HEK293 (cell line): ENCODE results near the gene TTC33.

Experiments
- ZIC2 ChIP-seq: fragments of 450-650 bp; formaldehyde crosslinking; IDR thresholded peaks from 2 replicates; pipeline ENCODE4 v1.5.1; 2016; ENCODE audit warnings: missing biosample characterization, missing genetic modification characterization
- ZNF416 ChIP-seq: fragments of 450-650 bp; formaldehyde crosslinking; IDR thresholded peaks from 2 replicates; pipeline ENCODE4 v1.5.1; 2016; ENCODE audit warnings: missing biosample characterization, missing genetic modification characterization
- ZNF785 ChIP-seq: fragments of 450-650 bp; formaldehyde crosslinking; IDR thresholded peaks from 2 replicates; pipeline ENCODE4 v1.5.1; 2016; ENCODE audit warnings: missing biosample characterization, missing genetic modification characterization

GRCh38 chr5:40614466-40614865 is 141.3 kb downstream of the TTC33 start:
- TF ChIP-seq ZNF785 (tag by site-specific recombination) = no peak
- no peak for TF ChIP-seq ZIC2
- no peak for TF ChIP-seq ZNF416
